PC-9 (cell line): Measurements from ENCODE around the gene FOXJ3. TPM values are rescaled to one million over a fixed set of nuclear protein-coding genes. Genes with fewer than 3 reads are reported as not detected.

Experiments used
- Bru-seq: library from RNA; stranded (reverse); fragments of 400-500 nt; gene quantifications from one replicate; lab custom pipeline; 2021; lab: Mats Ljungman, UMichigan
- BruChase-seq, 2 experiments: library from RNA; stranded (reverse); fragments of 400-500 nt; gene quantifications; one replicate each; lab custom pipeline; 2021; lab: Mats Ljungman, UMichigan
- BruUV-seq: library from RNA; stranded (reverse); fragments of 400-500 nt; replicated peaks from 2 replicates; lab custom pipeline; 2021; lab: Mats Ljungman, UMichigan
- CTCF ChIA-PET: fragments of 300-600 bp; sonication (Branson Sonifier 250); formaldehyde crosslinking; loops from one replicate; lab custom pipeline; 2022; ENCODE audit warnings: antibody characterized with exemption; lab: Charles Lee
- POLR2A ChIA-PET: fragments of 300-600 bp; sonication (Branson Sonifier 250); formaldehyde crosslinking; loops from one replicate; lab custom pipeline; 2022; ENCODE audit warnings: antibody characterized with exemption; ENCODE audit not compliant: unreplicated experiment; lab: Charles Lee
- DNase-seq, 2 experiments: peaks; one replicate each; pipeline versions ENCODE4 v3.0.0 to v3.0.0-alpha.2; 2015 to 2022; ENCODE audit warnings: mixed read lengths in 1 of 2
- H2AFZ ChIP-seq: fragments of 200-600 bp; sonication (generic); 2 replicates; pipeline ENCODE4 v1.8.1; 2017; ENCODE audit warnings: antibody characterized with exemption
- H3F3A ChIP-seq: fragments of 200-600 bp; sonication (generic); 2 replicates; pipeline ENCODE4 v1.8.1; 2017; ENCODE audit warnings: antibody characterized with exemption, mild to moderate bottlenecking, low read depth; ENCODE audit not compliant: insufficient read depth
- H3K27ac ChIP-seq: fragments of 200-600 bp; sonication (generic); 2 replicates; pipeline ENCODE4 v1.6.1; 2016; ENCODE audit warnings: mixed run types
- H3K27me3 ChIP-seq: fragments of 200-600 bp; sonication (generic); 2 replicates; pipeline ENCODE4 v1.6.1; 2016; ENCODE audit warnings: low read depth, mixed run types; ENCODE audit not compliant: insufficient read depth
- H3K36me3 ChIP-seq: fragments of 200-600 bp; sonication (generic); 2 replicates; pipeline ENCODE4 v1.6.1; 2016; ENCODE audit warnings: low read depth, mixed run types
- H3K4me1 ChIP-seq: fragments of 200-600 bp; sonication (generic); replicated peaks from 2 replicates; pipeline ENCODE4 v1.6.1; 2016; ENCODE audit warnings: mixed run types; ENCODE audit not compliant: insufficient read depth
- H3K4me2 ChIP-seq: fragments of 200-600 bp; sonication (generic); 2 replicates; pipeline ENCODE4 v1.6.1; 2017; ENCODE audit warnings: mixed run types
- H3K4me3 ChIP-seq: fragments of 200-600 bp; sonication (generic); 2 replicates; pipeline ENCODE4 v1.6.1; 2016; ENCODE audit warnings: mixed run types
- H3K79me2 ChIP-seq: fragments of 200-600 bp; sonication (generic); 2 replicates; pipeline ENCODE4 v1.6.1; 2017; ENCODE audit warnings: low read depth, mixed run types
- H3K9me2 ChIP-seq: fragments of 200-600 bp; sonication (generic); 2 replicates; pipeline ENCODE4 v1.8.1; 2017; ENCODE audit warnings: mild to moderate bottlenecking; ENCODE audit not compliant: insufficient read depth
- H3K9me3 ChIP-seq: fragments of 200-600 bp; sonication (generic); 2 replicates; pipeline ENCODE4 v1.8.1; 2016; ENCODE audit warnings: low read depth; ENCODE audit not compliant: insufficient read depth
- H4K20me1 ChIP-seq: fragments of 200-600 bp; sonication (generic); 2 replicates; pipeline ENCODE4 v1.8.1; 2017; ENCODE audit not compliant: insufficient read depth
- EZH2 ChIP-seq: fragments of 200-600 bp; sonication (generic); IDR thresholded peaks from 2 replicates; pipeline ENCODE4 v1.8.0; 2017; ENCODE audit warnings: antibody characterized with exemption, low read depth
- intact Hi-C: fragments of 100-400 bp; cut with micrococcal nuclease; formaldehyde crosslinking; loops from one replicate; pipeline ENCODE4 v1.10.0; 2022; ENCODE audit not compliant: unreplicated experiment
- long read RNA-seq: library from polyadenylated mRNA; stranded (forward); transcript quantifications from one replicate; pipeline ENCODE4 v2.0.0, GENCODE V29; 2022
- total RNA-seq: library from RNA; stranded (reverse); gene quantifications from 2 replicates; pipeline ENCODE4 v1.2.3, GENCODE V29; 2021
- TF ChIP-seq, protein P1 (sequence below): fragments of 200-600 bp; sonication (generic); conservative IDR thresholded peaks from 2 replicates; pipeline ENCODE4 v1.6.1; 2017; ENCODE audit warnings: mixed run types, antibody characterized with exemption, mild to moderate bottlenecking, moderate library complexity

The FOXJ3 gene
- total RNA-seq (46.7 and 60.4 TPM in 2 replicates), Bru-seq, nascent RNA (percentile 95 among the genes with signal in this experiment), BruChase-seq, experiment 1, labeled RNA remaining after a 2-hour chase (percentile 87 among the genes with signal in this experiment), BruChase-seq, experiment 2, labeled RNA remaining after a 6-hour chase (percentile 79 among the genes with signal in this experiment)
- long read RNA-seq, full-length matches to known transcripts: 7 of 21 reads
- long read RNA-seq, partial matches to known transcripts: 7 of 21 reads
- long read RNA-seq, other reads (novel, unspliced or antisense): 7 of 21 reads

GRCh38 chr1:42335050-42335808, at the start of gene FOXJ3:
Gene FOXJ3, minus strand, starts transcription at chr1:42335235. Its CDS starts 24,142 bp downstream, at chr1:42311093.
- no peaks in the 10 kb centered on the region for H3K9me3 ChIP-seq
- CTCF ChIA-PET: no interaction called here
- H3K36me3 ChIP-seq: no peaks in the 10 kb centered on the region
- peaks cover 58% of the 10 kb centered on the region for H3K4me1 ChIP-seq
- H3K27me3 ChIP-seq: no peaks in the 10 kb centered on the region
- H3K4me3 ChIP-seq: peak within 1 kb of the TSS; percentile 85
- POLR2A ChIA-PET: no interaction called here
- H3K27ac ChIP-seq: peak within 1 kb of the TSS; percentile 84
- peak; percentile 84 to 94 for DNase-seq
- intact Hi-C loops: loop anchor here (1.0 to 10.0 kb wide), 4 partner anchors 121 to 350 kb away; partner anchors contain the start of genes PPCS, YBX1 and ZMYND12
- peak within 1 kb of the TSS; percentile 90 for H2AFZ ChIP-seq
- no peaks in the 10 kb centered on the region for H3K9me2 ChIP-seq
- H3K79me2 ChIP-seq: peaks cover 66% of the 10 kb centered on the region
- no TSS peak for BruUV-seq
- peaks cover 38% of the 10 kb centered on the region for H3F3A ChIP-seq
- TF ChIP-seq, protein P1, sequence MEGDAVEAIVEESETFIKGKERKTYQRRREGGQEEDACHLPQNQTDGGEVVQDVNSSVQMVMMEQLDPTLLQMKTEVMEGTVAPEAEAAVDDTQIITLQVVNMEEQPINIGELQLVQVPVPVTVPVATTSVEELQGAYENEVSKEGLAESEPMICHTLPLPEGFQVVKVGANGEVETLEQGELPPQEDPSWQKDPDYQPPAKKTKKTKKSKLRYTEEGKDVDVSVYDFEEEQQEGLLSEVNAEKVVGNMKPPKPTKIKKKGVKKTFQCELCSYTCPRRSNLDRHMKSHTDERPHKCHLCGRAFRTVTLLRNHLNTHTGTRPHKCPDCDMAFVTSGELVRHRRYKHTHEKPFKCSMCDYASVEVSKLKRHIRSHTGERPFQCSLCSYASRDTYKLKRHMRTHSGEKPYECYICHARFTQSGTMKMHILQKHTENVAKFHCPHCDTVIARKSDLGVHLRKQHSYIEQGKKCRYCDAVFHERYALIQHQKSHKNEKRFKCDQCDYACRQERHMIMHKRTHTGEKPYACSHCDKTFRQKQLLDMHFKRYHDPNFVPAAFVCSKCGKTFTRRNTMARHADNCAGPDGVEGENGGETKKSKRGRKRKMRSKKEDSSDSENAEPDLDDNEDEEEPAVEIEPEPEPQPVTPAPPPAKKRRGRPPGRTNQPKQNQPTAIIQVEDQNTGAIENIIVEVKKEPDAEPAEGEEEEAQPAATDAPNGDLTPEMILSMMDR: no peak
- TF ChIP-seq EZH2: no peak
- H3K4me2 ChIP-seq: peak within 1 kb of the TSS; percentile 89
- H4K20me1 ChIP-seq: peaks cover 37% of the 10 kb centered on the region

GRCh38 chr1:42381280-42381673, 46.2 kb upstream of the FOXJ3 start:
- Histone ChIP-seq H3K4me2 (peak overlapping the region; percentile 86), H3K27ac (no peak overlapping the region), H3K79me2 (no peaks in the 10 kb centered on the region), H3F3A (no peaks in the 10 kb centered on the region), H3K4me1 (peaks cover 16% of the 10 kb centered on the region), H3K9me2 (no peaks in the 10 kb centered on the region), H2AFZ (peak overlapping the region; percentile 91), H4K20me1 (no peaks in the 10 kb centered on the region; the same call in 1 of the 2 replicates), H3K9me3 (no peaks in the 10 kb centered on the region), H3K36me3 (no peaks in the 10 kb centered on the region), H3K27me3 (no peaks in the 10 kb centered on the region), H3K4me3 (peak overlapping the region; percentile 65)
- POLR2A ChIA-PET: no interaction called here
- no TSS peak for BruUV-seq
- CTCF ChIA-PET: no interaction called here
- TF ChIP-seq, protein P1: no peak
- TF ChIP-seq EZH2: no peak
- intact Hi-C loops: no loop called here
- no peak for DNase-seq

DNA sequence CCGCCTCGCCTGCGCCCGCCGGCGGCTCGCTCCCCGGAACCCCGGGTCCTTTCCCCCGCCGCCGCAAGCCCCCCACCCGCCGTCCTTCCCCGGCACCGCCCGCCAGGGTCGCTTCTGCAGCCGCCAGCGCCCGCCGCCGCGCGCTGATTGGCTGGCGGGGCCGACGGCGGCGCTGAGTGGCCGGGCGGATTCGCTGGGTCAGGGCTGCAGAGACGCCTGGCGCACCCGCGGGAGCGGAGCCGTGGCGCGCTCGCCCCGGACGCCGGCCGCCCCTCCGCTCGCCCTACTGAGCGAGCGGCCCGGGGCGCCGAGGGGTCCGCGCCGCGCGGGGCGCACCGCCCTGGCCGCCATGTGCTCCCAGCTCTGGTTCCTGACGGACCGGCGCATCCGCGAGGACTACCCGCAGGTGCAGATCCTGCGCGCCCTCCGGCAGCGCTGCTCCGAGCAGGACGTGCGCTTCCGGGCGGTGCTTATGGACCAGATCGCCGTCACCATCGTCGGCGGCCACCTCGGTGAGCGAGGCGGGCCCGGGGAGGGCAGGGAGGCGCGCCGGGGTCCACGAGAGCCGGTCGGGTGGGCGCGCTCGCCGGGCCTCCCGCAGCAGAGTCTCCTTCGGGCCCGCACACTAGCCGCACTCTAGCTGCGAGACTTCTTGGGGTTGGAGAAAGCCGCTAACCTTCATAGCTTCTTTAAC, 45.7 kb upstream of the FOXJ3 start, which contains the start of gene RIMKLA:
Gene RIMKLA, plus strand, starts transcription at position 207 of the 694 bp plus-strand sequence. Its CDS starts 143 bp downstream, at position 350.
- Histone ChIP-seq H2AFZ (peak within 1 kb of the TSS; percentile 91), H3K9me2 (no peaks in the 10 kb centered on the region), H3K79me2 (no peaks in the 10 kb centered on the region), H3K9me3 (no peaks in the 10 kb centered on the region), H3K27ac (no peak within 1 kb of the TSS), H3K4me1 (peaks cover 16% of the 10 kb centered on the region), H3K36me3 (no peaks in the 10 kb centered on the region), H3K4me2 (peak within 1 kb of the TSS; percentile 86), H3F3A (no peaks in the 10 kb centered on the region), H3K27me3 (no peaks in the 10 kb centered on the region), H4K20me1 (no peaks in the 10 kb centered on the region; the same call in 1 of the 2 replicates), H3K4me3 (peak within 1 kb of the TSS; percentile 65)
- no TSS peak for BruUV-seq
- POLR2A ChIA-PET: no interaction called here
- CTCF ChIA-PET: no interaction called here
- intact Hi-C loops: no loop called here
- TF ChIP-seq, protein P1: no peak
- no peak for TF ChIP-seq EZH2
- DNase-seq: peak in 1 of 2 experiments; percentile 57
